ENCODE data around the gene DCTD. TPM values are rescaled to one million over a fixed set of nuclear protein-coding genes. Genes with fewer than 3 reads are reported as not detected.

DCTD gene
- total and polyA plus RNA-seq, 2 of the 13 experiments (the other 11 are each of a cell fraction or from before 2014, with no cell fraction given): 85.1 to 95.3 TPM

DNA sequence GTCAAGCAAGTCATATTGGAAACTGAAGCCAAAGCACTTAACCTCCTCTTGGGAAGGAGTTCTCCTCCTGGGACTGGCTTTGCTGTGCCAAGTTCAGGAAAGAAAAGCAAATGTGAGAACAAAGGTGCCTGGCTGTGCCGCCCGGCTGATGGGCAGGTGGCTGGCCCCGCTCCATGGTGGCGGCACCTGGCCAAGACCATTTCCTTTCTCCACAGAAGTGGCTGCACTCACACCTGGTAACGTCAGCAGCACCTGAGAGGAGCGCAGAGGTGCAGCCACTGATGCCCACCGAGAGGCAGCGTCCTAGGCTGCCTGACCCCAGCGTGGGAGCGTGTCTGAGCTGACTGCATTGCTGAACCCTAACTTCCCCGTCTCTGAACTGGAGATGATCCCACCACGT is 54.3 kb downstream of the DCTD start:
- 0 out of 2 replicates have a peak, but pooled peaks have one; percentile 31 for TF ChIP-seq ZSCAN21 (CRISPR knock-in tag; IDR thresholded peaks at IDR 0.05; ENCODE audit: borderline replicate concordance)
- TF ChIP-seq, protein P1, sequence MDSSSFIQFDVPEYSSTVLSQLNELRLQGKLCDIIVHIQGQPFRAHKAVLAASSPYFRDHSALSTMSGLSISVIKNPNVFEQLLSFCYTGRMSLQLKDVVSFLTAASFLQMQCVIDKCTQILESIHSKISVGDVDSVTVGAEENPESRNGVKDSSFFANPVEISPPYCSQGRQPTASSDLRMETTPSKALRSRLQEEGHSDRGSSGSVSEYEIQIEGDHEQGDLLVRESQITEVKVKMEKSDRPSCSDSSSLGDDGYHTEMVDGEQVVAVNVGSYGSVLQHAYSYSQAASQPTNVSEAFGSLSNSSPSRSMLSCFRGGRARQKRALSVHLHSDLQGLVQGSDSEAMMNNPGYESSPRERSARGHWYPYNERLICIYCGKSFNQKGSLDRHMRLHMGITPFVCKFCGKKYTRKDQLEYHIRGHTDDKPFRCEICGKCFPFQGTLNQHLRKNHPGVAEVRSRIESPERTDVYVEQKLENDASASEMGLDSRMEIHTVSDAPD (CRISPR knock-in tag; IDR thresholded peaks at IDR 0.05): 0 out of 2 replicates have a peak, but pooled peaks have one; percentile 29
- TF ChIP-seq MYC (CRISPR knock-in tag; IDR thresholded peaks at IDR 0.05; ENCODE audit: borderline replicate concordance): no peak
- TF ChIP-seq ZNF644 (CRISPR knock-in tag; IDR thresholded peaks at IDR 0.05; ENCODE audit: low read depth): no peak
- no peak overlapping the region for H2AFZ ChIP-seq (ENCODE audit: low read length)
- H3K4me3 ChIP-seq (replicated peaks in 1 of 3; ENCODE audit: insufficient read depth in 1 of 3, low read depth in 2 of 3, low read length in 3 of 3): no peak overlapping the region
- H3K27me3 ChIP-seq (ENCODE audit: control insufficient read depth in 1 of 2, insufficient read depth in 2 of 2, low read length in 2 of 2): no peaks in the 10 kb centered on the region
- ChIA-PET POLR2A (no interaction called here), CTCF (ENCODE audit: low intra/inter-chr PET ratio, low total read pairs) (interaction anchor here (2.1 kb wide), 1 partner anchor 62 kb away, joined by 17 read pairs; no protein-coding TSS in a partner anchor)
- ATAC-seq: peak; percentile 21; the same call in 2 of the 3 replicates
- H3K36me3 ChIP-seq (replicated peaks in 1 of 2; ENCODE audit: control insufficient read depth in 1 of 2, insufficient read depth in 2 of 2, low read length in 2 of 2): no peaks in the 10 kb centered on the region
- FAIRE-seq: no peak
- H3K9me3 ChIP-seq (ENCODE audit: low read length): no peaks in the 10 kb centered on the region
- 92% methylated on average over 10 of the region's 12 CpGs for WGBS (ENCODE audit: low lambda C conversion rate)
- intact Hi-C loops (cut with micrococcal nuclease; ENCODE audit: unreplicated experiment) (loop anchor here (2.0 kb wide), 2 partner anchors 14 to 62 kb away; no protein-coding TSS in a partner anchor), in situ Hi-C loops (cut with HindIII; ENCODE audit: extremely low pct_ligation_motif_present, low pct_unique_long_range_greater_than_20kb) (no loop called here)
- H3K79me2 ChIP-seq (ENCODE audit: insufficient read depth, low read length): no peaks in the 10 kb centered on the region
- no peak for DNase-seq (ENCODE audit: low spot score)
- peaks cover 19% of the 10 kb centered on the region for H3K4me1 ChIP-seq (ENCODE audit: insufficient read depth, low read length)
- no peak overlapping the region for H3K27ac ChIP-seq (ENCODE audit: extremely low read length, insufficient read depth, low read length)
- no peak overlapping the region for H3K4me2 ChIP-seq (ENCODE audit: low read depth, low read length)
- no peak overlapping the region for H3K9ac ChIP-seq (ENCODE audit: insufficient read depth, low read depth, low read length)
- no peaks in the 10 kb centered on the region for H4K20me1 ChIP-seq (ENCODE audit: insufficient read depth, low read length)
- BruUV-seq (replicated peaks): no TSS peak

DNA sequence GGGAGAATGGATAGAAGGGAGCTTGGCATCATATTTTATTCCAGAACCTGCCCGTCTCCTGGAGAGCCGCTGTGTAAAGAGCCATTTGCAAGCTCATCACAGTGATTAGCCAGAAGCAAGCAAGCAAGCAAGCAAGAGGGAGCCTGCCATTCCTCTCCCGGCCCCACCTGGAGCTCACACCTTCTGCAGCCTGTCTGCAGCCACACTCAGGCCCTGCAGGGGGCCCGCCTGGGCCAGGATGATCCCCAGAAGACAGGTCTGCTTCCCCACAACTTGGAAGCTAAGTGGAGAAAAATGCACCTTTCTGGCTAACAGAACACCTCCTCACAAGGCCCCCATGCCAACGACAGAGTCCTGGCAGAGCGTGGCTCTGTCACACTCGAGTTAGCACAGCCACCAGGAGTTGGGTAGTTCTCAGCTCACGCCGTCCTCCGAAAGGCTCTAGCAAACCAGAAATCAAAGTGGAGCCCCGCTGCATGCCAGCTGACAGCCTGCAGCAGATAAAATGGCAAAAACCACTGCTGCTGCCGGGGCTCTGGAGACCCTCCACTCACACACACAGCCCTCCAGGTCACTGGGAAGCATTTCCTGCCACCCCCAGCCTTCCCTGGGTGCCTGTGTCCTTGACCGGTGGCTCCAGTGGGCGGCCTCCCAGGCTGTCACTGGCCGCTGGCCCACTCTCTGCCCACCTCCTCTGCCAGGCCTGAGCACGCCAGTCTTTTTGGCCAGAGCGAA is 54.9 kb downstream of the DCTD start:
- H3K27me3 ChIP-seq (ENCODE audit: control insufficient read depth in 1 of 2, insufficient read depth in 2 of 2, low read length in 2 of 2): no peaks in the 10 kb centered on the region
- intact Hi-C loops (cut with micrococcal nuclease; ENCODE audit: unreplicated experiment): loop anchor here (2.0 kb wide), 2 partner anchors 14 to 62 kb away; no protein-coding TSS in a partner anchor
- H3K9me3 ChIP-seq (ENCODE audit: low read length): no peaks in the 10 kb centered on the region
- FAIRE-seq (peak; percentile 63), ATAC-seq (peak; percentile 98), DNase-seq (ENCODE audit: low spot score) (peak; percentile 35)
- H3K27ac ChIP-seq (ENCODE audit: extremely low read length, insufficient read depth, low read length): no peak overlapping the region
- POLR2A ChIA-PET: interaction anchor here (0.9 to 1.1 kb wide), 2 partner anchors 36 to 56 kb away, joined by 3 to 6 read pairs; no protein-coding TSS in a partner anchor
- no peaks in the 10 kb centered on the region for H3K36me3 ChIP-seq (replicated peaks in 1 of 2; ENCODE audit: control insufficient read depth in 1 of 2, insufficient read depth in 2 of 2, low read length in 2 of 2)
- H3K4me3 ChIP-seq (replicated peaks in 1 of 3; ENCODE audit: insufficient read depth in 1 of 3, low read depth in 2 of 3, low read length in 3 of 3): no peak overlapping the region; a peak in 1 of 6 replicates
- no peaks in the 10 kb centered on the region for H3K79me2 ChIP-seq (ENCODE audit: insufficient read depth, low read length)
- CTCF ChIA-PET (ENCODE audit: low intra/inter-chr PET ratio, low total read pairs): interaction anchor here (1.2 to 2.1 kb wide), 2 partner anchors 63 to 64 kb away, joined by 3 to 17 read pairs; no protein-coding TSS in a partner anchor
- H3K4me2 ChIP-seq (ENCODE audit: low read depth, low read length): peak overlapping the region; percentile 41
- WGBS (ENCODE audit: low lambda C conversion rate): 56% methylated on average over 10 of the region's 17 CpGs
- H3K4me1 ChIP-seq (ENCODE audit: insufficient read depth, low read length): peaks cover 19% of the 10 kb centered on the region
- BruUV-seq (replicated peaks): no TSS peak
- no peaks in the 10 kb centered on the region for H4K20me1 ChIP-seq (ENCODE audit: insufficient read depth, low read length)
- no peak overlapping the region; the same call in 1 of the 2 replicates for H3K9ac ChIP-seq (ENCODE audit: insufficient read depth, low read depth, low read length)
- no peak overlapping the region for H2AFZ ChIP-seq (ENCODE audit: low read length)
- in situ Hi-C loops (cut with HindIII; ENCODE audit: extremely low pct_ligation_motif_present, low pct_unique_long_range_greater_than_20kb): no loop called here
- peak; percentile 63 for TF ChIP-seq RAD21 (CRISPR knock-in tag; IDR thresholded peaks at IDR 0.05)
- TF ChIP-seq, protein P2, sequence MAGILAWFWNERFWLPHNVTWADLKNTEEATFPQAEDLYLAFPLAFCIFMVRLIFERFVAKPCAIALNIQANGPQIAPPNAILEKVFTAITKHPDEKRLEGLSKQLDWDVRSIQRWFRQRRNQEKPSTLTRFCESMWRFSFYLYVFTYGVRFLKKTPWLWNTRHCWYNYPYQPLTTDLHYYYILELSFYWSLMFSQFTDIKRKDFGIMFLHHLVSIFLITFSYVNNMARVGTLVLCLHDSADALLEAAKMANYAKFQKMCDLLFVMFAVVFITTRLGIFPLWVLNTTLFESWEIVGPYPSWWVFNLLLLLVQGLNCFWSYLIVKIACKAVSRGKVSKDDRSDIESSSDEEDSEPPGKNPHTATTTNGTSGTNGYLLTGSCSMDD (CRISPR knock-in tag; IDR thresholded peaks at IDR 0.05): no peak
- TF ChIP-seq, protein P3, sequence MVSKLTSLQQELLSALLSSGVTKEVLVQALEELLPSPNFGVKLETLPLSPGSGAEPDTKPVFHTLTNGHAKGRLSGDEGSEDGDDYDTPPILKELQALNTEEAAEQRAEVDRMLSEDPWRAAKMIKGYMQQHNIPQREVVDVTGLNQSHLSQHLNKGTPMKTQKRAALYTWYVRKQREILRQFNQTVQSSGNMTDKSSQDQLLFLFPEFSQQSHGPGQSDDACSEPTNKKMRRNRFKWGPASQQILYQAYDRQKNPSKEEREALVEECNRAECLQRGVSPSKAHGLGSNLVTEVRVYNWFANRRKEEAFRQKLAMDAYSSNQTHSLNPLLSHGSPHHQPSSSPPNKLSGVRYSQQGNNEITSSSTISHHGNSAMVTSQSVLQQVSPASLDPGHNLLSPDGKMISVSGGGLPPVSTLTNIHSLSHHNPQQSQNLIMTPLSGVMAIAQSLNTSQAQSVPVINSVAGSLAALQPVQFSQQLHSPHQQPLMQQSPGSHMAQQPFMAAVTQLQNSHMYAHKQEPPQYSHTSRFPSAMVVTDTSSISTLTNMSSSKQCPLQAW (CRISPR knock-in tag; IDR thresholded peaks at IDR 0.05): 0 out of 2 replicates have a peak, but pooled peaks have one; percentile 31
- TF ChIP-seq, protein P4, sequence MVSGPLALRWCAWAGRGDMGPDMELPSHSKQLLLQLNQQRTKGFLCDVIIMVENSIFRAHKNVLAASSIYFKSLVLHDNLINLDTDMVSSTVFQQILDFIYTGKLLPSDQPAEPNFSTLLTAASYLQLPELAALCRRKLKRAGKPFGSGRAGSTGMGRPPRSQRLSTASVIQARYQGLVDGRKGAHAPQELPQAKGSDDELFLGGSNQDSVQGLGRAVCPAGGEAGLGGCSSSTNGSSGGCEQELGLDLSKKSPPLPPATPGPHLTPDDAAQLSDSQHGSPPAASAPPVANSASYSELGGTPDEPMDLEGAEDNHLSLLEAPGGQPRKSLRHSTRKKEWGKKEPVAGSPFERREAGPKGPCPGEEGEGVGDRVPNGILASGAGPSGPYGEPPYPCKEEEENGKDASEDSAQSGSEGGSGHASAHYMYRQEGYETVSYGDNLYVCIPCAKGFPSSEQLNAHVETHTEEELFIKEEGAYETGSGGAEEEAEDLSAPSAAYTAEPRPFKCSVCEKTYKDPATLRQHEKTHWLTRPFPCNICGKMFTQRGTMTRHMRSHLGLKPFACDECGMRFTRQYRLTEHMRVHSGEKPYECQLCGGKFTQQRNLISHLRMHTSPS (CRISPR knock-in tag; IDR thresholded peaks at IDR 0.05; ENCODE audit: low read depth): peak; percentile 78; the same call in 1 of the 2 replicates
- TF ChIP-seq NKX3-1 (CRISPR knock-in tag; IDR thresholded peaks at IDR 0.05): no peak

All from HepG2 (cell line).